Measurements from ENCODE around the gene ATP5ME. TPM values are rescaled to one million over a fixed set of nuclear protein-coding genes. Genes with fewer than 3 reads are reported as not detected.

The ATP5ME gene
- polyA plus RNA-seq, 1 of the 3 experiments (the other 2 are of a cell fraction) = 1,185 TPM

- TF ChIP-seq PBX3 (IDR thresholded peaks at IDR 0.05) (no peak), ZBTB33 (IDR thresholded peaks at IDR 0.05; ENCODE audit: borderline replicate concordance, low read depth) (no peak), CTCF (IDR thresholded peaks at IDR 0.05) (no peak)
Observed at GRCh38 chr4:678331-679103, 4.4 kb upstream of the ATP5ME start (continued).

GRCh38 chr4:677431-678293 is 3.6 kb upstream of the ATP5ME start:
- Histone ChIP-seq H4K20me1 (ENCODE audit: insufficient read depth) (no peaks in the 10 kb centered on the region), H3K36me3 (replicated peaks in 1 of 2; ENCODE audit: control insufficient read depth in 1 of 2, insufficient read depth in 2 of 2, low read length in 1 of 2) (peaks cover 0 to 5% of the 10 kb centered on the region in 2 experiments), H3K4me1 (ENCODE audit: control insufficient read depth in 1 of 2, insufficient read depth in 2 of 2, low read depth in 1 of 2, low read length in 1 of 2) (peaks cover 6 to 35% of the 10 kb centered on the region in 2 experiments; a peak in 1 of 4 replicates), H3K4me3 (ENCODE audit: low read depth in 2 of 2, low read length in 1 of 2) (no peak overlapping the region), H3F3A (replicated peaks; ENCODE audit: insufficient read depth) (no peaks in the 10 kb centered on the region), H3K79me2 (ENCODE audit: insufficient read depth) (peaks cover 27% of the 10 kb centered on the region), H3K9ac (no peak overlapping the region), H3K27me3 (ENCODE audit: insufficient read depth) (no peaks in the 10 kb centered on the region), H3K9me3 (no peaks in the 10 kb centered on the region), H3K27ac (ENCODE audit: low read depth in 2 of 2, low read length in 1 of 2) (no peak overlapping the region), H2AFZ (ENCODE audit: low read depth) (no peak overlapping the region), H3K4me2 (no peak overlapping the region), H3K9me2 (no peaks in the 10 kb centered on the region)
- CTCF ChIA-PET = no interaction called here
- POLR2A ChIA-PET = no interaction called here
- DNase-seq = no peak
- 85% methylated on average over 20 of the region's 26 CpGs for WGBS (ENCODE audit: low lambda C conversion rate)
- TF ChIP-seq RXRA (IDR thresholded peaks at IDR 0.05; ENCODE audit: borderline replicate concordance, low read depth) = no peak
- TF ChIP-seq EP300 (IDR thresholded peaks at IDR 0.05; ENCODE audit: borderline replicate concordance in 1 of 2, low read depth in 1 of 2, low read length in 1 of 2) = no peak
- TF ChIP-seq GATA2 (CRISPR knock-in tag; IDR thresholded peaks at IDR 0.05) = no peak
- TF ChIP-seq MEF2A (IDR thresholded peaks at IDR 0.05; ENCODE audit: borderline replicate concordance, low read depth) = no peak
- no peak for TF ChIP-seq EZH2phosphoT487 (IDR thresholded peaks at IDR 0.05; ENCODE audit: borderline replicate concordance, low read depth)
- no peak for TF ChIP-seq NRF1 (IDR thresholded peaks at IDR 0.05; ENCODE audit: low read depth, low read length)
- TF ChIP-seq YY1 (IDR thresholded peaks at IDR 0.05; ENCODE audit: low read depth) = no peak
- TF ChIP-seq MAX (IDR thresholded peaks at IDR 0.05; ENCODE audit: low read depth) = no peak
- no peak for TF ChIP-seq TAF1 (IDR thresholded peaks at IDR 0.05; ENCODE audit: borderline replicate concordance, low read depth, low read length)
- TF ChIP-seq ZBTB33 (IDR thresholded peaks at IDR 0.05; ENCODE audit: borderline replicate concordance, low read depth) = no peak
- TF ChIP-seq TEAD4 (IDR thresholded peaks at IDR 0.05; ENCODE audit: borderline replicate concordance, insufficient read depth) = no peak
- TF ChIP-seq USF2 (IDR thresholded peaks at IDR 0.05; ENCODE audit: borderline replicate concordance, low read depth, low read length) = no peak
- no peak for TF ChIP-seq POLR2AphosphoS5 (IDR thresholded peaks at IDR 0.05; ENCODE audit: low read depth, low read length)
- no peak for TF ChIP-seq MXI1 (IDR thresholded peaks at IDR 0.05; ENCODE audit: low read depth, low read length)
- no peak for TF ChIP-seq RFX5 (IDR thresholded peaks at IDR 0.05; ENCODE audit: low read length)

Measured in SK-N-SH (cell line).